Tibial nerve (tissue), 4 donors: ENCODE data around the gene TBX15.

Experiments used
- CTCF ChIP-seq, 5 experiments: fragments of 200-600 bp in 3 of 5; fragments of 450-650 bp in 2 of 5; sonication (generic) in 3 of 5; IDR thresholded peaks; one replicate each; pipeline ENCODE4 v1.5.1; 2016 to 2019; ENCODE audit warnings: antibody characterized with exemption in 5 of 5, mild to moderate bottlenecking in 3 of 5, moderate library complexity in 2 of 5
- EP300 ChIP-seq, 2 donors: sonication (generic); formaldehyde crosslinking; IDR thresholded peaks; one replicate each; pipeline ENCODE4 v1.6.1; 2017; ENCODE audit warnings: antibody characterized with exemption in 2 of 2, mild to moderate bottlenecking in 1 of 2
- POLR2A ChIP-seq, 2 donors: fragments of 450-650 bp; IDR thresholded peaks; one replicate each; pipeline ENCODE4 v1.6.1; 2017; ENCODE audit warnings: antibody characterized with exemption in 2 of 2, mild to moderate bottlenecking in 2 of 2, moderate library complexity in 2 of 2

GRCh38 chr1:118934706-118935105 is 53.4 kb downstream of the TBX15 start:
- TF ChIP-seq POLR2A (IDR thresholded peaks at IDR 0.05): no peak
- no peak for TF ChIP-seq CTCF (IDR thresholded peaks at IDR 0.05)
- no peak for TF ChIP-seq EP300 (IDR thresholded peaks at IDR 0.05)
